Measurements from ENCODE around the gene ARSK.
"Not testable (repeated sequence)": the region's sequence is repeated elsewhere in the genome, so short reads cannot be mapped to it uniquely, and the experiment has no call there.

Gene ARSK

DNA sequence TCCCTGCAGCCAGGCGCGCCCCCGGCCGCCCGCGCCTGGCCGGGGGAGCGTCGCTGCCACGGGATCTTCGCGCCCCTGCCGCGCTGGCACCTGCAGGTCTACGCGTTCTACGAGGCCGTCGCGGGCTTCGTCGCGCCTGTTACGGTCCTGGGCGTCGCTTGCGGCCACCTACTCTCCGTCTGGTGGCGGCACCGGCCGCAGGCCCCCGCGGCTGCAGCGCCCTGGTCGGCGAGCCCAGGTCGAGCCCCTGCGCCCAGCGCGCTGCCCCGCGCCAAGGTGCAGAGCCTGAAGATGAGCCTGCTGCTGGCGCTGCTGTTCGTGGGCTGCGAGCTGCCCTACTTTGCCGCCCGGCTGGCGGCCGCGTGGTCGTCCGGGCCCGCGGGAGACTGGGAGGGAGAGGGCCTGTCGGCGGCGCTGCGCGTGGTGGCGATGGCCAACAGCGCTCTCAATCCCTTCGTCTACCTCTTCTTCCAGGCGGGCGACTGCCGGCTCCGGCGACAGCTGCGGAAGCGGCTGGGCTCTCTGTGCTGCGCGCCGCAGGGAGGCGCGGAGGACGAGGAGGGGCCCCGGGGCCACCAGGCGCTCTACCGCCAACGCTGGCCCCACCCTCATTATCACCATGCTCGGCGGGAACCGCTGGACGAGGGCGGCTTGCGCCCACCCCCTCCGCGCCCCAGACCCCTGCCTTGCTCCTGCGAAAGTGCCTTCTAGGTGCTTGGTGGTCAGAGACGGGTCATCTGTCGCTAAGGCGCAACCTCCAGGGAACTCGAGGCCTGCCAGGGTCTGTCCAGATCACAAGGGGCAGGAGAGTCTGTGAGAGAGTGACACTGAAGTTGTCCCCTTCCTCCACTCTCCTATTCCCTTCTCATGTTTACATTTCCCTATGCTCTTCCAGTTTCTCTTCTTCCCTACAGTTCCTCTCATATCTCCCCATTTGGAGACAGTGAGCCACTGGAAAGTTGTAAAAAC lies 66.3 kb downstream of the ARSK start:
- peak; percentile 40 for DNase-seq (ENCODE audit: low read depth)

DNA sequence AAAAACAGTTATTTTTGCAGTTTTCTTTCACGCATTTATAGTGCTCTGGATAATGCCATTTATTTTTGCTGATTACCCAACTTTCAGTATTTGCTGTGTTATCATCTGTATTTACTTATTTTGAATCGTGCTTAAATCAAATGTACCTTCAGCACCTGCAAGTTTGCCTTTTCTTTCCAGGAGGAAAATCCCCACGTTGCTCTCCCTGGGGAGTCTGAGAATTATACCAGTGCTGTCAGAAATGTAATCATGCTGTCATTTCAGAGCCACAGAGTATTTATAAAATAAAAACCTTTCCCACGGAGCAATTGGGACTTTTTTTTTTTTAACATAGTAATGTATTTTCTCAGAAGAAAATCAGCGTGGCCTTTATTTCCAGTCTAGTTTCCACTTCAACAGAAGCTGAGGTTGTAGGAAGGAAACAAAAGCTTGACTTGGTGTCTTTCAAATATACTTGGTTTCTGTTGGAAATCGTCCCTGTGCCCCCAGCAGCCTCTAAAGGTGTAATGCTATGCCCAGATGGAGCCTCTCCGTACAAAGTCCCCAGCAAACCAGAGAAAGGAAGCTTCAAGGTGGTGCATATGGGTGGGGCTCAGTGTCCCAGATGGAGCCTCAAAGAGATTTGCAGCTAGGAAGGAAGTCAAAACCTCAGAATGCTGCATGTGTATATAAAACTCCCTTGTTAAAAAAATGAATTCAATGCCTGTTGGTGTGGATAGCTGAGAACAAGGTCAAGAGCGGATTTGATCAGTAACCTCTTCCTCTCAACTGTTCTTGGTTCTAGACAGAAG lies 67.1 kb downstream of the ARSK start:
- no peak for DNase-seq (ENCODE audit: low read depth)

- no peak for DNase-seq (ENCODE audit: low read depth)
Measured at GRCh38 chr5:95623706-95624105, 68.8 kb downstream of the ARSK start.

GRCh38 chr5:95624368-95624767 lies 69.5 kb downstream of the ARSK start:
- DNase-seq (ENCODE audit: low read depth), result no peak

DNA sequence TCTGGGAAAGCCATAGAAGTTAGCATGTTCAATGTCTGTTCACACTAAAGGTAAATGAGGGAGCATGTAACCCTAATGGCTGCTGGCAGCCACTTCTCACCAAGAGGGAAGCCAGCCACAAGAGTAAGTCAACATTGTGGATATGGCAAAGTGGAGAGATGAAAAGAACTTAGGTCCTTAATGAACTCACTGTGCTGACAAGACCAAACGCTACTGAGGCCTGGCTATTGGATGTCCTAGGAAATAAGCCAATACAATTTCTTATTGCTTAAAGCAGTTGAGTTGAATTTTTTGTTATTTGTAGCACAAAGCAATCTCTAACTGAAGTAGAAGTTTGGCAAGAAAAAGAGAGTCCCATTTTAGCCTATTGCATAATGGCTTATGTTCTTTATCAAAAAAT lies 71.8 kb downstream of the ARSK start:
- DNase-seq (ENCODE audit: low read depth), result no peak

GRCh38 chr5:95627971-95628810 lies 73.3 kb downstream of the ARSK start:
- DNase-seq (ENCODE audit: low read depth), result no peak

DNA sequence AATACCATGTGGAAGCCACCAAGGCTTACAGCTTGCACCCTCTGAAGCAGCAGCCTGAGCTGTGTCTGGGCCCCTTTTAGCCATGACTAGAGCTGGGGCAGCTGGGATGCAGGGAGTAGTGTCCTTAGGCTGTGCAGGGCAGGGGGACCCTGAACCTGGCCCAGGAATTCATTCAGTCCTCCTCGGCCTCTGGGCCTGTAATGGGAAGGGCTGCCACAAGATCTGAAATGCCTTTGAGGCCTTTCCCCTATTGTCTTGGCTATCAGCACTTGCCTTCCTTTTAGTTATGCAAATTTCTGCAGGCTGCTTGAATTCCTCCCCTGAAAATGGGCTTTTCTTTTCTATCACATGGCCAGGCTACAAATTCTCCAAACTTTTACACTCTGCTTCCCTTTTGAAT lies 74.0 kb downstream of the ARSK start:
- DNase-seq (ENCODE audit: low read depth), result no peak

DNA sequence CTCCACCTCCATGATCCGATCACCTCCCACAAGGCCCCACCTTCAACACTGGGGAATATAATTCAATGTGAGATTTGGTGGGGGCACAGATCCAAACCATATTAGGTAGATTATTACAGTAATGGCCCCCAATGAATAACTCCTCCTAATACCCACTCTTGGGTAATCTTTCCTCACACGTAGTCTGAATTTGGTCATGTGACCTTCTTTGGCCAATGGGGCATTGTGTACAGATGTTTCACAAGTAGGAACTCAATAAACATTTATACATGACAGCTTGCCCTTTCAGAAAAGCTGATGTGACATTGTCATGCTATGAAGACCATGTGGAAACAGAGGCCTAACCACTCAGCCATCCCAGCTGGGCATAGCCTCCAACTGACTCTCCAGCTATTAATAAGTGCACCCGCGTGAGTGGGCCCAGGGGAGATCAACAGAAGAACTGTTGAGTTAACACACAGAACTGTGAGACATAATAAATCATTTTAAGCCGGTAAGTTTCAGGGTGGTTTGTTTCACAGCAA lies 75.6 kb downstream of the ARSK start:
- no peak for DNase-seq (ENCODE audit: low read depth)

DNA sequence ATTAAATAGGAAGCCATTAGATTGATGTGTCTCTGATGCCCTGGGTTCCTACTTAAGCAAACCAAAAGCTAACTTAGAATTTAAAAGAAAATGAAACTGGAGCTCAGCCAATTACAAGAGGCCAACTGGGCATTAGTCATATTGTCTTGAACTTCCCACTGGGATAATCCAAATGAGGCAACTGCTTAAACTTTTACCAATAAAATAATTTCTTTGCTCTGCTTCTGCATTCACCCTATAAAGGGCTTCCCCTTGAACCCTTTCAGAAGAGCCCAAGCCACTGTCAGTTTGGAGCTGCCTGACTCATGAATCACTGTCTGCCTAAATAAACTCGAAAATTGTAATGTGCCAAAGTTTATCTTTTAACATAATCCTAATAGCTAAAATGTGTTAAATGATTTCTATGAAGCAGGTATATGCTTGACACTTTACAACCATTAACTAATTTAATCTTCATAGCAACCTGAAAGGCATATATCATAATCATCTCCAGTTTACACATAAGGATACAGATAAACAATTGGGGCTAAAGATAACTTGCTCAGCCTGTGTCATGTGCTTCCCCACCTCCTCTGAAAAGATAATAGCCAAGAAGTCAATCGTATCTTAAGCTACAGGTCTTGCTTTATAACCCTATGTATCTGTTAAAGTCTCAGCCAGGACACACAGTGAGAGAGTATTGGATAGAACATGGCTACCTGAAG lies 76.5 kb downstream of the ARSK start:
- peak; percentile 88 for DNase-seq (ENCODE audit: low read depth)

DNA sequence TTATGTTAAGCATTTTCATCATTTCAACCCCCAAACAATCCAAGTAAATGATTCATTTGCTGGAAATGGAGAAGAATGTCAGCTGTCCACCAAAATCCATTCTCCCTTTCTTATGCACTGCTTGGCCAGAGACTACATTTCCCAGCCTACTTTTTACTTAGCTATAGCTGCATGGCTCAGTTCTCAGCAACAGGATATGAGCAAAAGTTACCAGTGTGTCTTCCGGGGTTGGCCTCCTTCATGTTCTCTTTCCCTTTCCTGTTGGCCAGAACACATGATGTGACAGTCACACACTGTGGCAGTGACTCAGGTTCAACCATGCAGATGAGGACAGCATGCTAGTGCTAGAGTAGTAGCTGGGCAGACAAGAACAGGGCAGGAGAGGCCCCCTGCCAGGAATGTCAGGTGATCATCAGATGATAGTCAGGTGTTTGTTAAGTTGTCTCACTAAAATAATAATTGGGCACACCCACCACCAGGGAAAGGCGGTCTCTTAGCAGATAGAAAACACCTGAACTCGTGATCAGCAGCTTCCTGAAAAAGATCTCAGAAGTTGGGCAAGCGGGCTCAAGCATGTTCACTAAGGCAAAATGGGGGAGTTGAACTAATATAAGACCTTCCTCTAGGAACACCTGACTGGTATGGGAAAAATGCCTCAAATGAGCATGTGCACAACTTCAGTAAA lies 77.2 kb downstream of the ARSK start:
- peak; percentile 88 for DNase-seq (ENCODE audit: low read depth)

- not testable (repeated sequence) for DNase-seq (ENCODE audit: low read depth)
Measured at GRCh38 chr5:95632942-95633341, 78.0 kb downstream of the ARSK start.

DNA sequence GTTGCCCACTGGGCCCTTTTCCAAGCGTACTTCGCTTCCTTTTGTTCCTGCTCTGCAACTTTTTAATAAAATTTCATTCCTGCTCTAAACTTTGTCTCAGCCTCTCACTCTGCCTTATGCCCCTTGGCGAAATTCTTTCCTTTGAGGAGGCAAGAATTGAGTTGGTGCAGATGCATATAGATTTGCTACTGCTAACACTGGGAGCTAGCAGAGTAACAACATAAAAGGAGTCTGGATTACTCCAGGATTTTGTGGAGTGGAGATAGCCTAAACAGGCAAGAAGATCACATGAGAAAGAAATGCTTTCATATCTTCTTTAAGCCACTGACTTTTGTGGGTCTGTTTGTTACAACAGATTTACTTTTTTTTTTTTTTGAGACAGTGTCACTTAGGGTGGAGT lies 78.8 kb downstream of the ARSK start:
- no peak for DNase-seq (ENCODE audit: low read depth)

DNA sequence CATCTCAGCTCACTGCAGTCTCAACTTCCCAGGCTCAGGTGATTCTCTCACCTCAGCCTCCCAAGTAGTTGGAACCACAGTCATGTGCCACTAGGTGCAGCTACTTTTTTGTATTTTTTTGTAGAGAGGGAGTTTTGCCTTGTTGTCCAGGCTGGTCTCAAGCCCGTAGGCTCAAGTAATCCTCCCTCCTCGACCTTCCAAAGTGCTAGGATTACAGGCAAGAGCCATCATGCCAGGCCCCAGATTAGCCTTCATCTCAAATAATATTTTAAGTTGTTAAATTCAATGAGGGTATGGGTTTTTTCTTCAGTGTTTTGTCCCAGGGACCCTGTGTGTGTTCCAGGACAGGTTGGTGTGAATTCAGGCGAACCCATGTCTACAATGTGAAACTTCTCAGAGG lies 79.2 kb downstream of the ARSK start:
- no peak for DNase-seq (ENCODE audit: low read depth)

GRCh38 chr5:95638632-95639031 lies 83.7 kb downstream of the ARSK start:
- no peak for DNase-seq (ENCODE audit: low read depth)

- peak; percentile 99 for DNase-seq (ENCODE audit: low read depth)
Measured at GRCh38 chr5:95641741-95642220, 86.9 kb downstream of the ARSK start.

DNA sequence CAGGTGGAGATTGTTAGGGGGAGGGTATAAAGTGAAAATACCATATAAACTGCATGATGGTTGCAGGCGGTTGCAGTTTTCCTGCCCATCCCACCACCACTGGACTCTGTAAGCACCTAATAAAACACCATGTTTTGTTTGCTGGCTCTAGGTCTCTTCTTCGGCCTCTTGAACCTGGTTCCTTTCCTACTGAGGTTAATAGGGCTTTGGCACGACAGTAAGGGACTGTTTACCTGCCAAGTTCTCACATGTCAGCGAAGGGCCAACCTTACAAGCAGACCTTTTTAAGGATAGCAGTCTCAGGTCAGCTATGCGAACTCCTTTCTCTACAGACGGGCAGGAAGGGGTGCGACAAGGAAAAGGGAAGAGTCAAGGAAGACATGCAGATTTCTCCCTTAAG lies 88.3 kb downstream of the ARSK start:
- no peak for DNase-seq (ENCODE audit: low read depth)

DNA sequence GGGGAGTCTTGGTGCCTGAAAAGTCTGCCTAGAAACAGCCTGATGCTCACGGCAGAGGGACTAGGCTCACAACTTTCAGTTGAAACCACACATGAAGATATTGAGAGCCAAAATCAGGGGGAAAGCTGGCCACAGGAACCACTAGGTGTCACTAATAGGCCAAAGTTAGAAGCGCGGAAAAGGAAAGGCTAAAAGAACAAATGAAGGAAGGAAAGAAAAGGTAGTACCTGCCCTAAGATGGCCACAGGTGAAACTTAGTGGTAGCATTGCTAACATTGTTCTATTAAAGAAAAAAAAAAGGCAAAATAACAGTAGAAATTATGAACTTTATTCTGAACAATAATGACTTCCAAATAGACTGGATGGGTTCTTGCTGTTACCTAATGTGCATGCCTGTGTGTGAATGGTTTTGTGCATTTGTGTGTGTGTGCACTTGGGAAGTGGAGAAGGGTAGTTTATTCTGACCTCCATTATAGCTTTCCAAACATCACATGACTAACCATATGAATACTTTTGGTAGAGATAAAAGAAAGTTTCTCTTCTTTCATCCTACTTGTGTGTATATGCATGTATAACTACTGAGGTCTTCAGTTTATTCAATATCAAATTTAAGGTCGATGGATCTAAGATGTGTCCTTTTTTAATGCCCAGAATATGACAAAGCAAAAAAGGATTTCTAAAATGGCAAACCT lies 89.6 kb downstream of the ARSK start:
- peak; percentile 73 for DNase-seq (ENCODE audit: low read depth)

DNA sequence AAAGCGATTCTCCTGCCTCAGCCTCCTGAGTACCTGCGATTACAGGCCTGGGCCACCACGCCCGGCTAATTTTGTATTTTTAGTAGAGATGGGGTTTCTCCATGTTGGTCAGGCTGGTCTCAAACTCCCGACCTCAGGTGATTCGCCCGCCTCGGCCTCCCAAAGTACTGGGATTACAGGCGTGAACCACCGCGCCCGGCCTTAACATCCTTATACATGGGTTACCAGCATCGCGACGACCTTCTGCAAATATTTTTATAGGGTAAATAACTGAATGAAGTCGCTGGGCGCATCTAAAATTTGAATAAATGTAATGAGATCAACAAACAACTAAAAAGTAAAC lies 91.3 kb downstream of the ARSK start:
- DNase-seq (ENCODE audit: low read depth), result not testable (repeated sequence)

GRCh38 chr5:95646569-95647431 lies 91.9 kb downstream of the ARSK start, which contains the start of gene RFESD:
Gene RFESD (plus strand): TSS chr5:95646777. CDS start chr5:95652272, 5,495 bp downstream.
- peak; percentile 99 for DNase-seq (ENCODE audit: low read depth)

All from iris pigment epithelial cell (primary cell).